Measurements from ENCODE around the gene GRK5.
"Not testable (repeated sequence)": the region's sequence is repeated elsewhere in the genome, so short reads cannot be mapped to it uniquely, and the experiment has no call there.

GRK5 gene

GRCh38 chr10:119235356-119235755, 28.0 kb downstream of the GRK5 start:
- Histone ChIP-seq H3K4me2 (ENCODE audit: low read depth, low read length, poor library complexity, severe bottlenecking) (no peak overlapping the region), H3K27ac (ENCODE audit: low read depth, low read length) (no peak overlapping the region), H3K36me3 (ENCODE audit: low read length) (no peaks in the 10 kb centered on the region), H3K9ac (ENCODE audit: low read length) (no peak overlapping the region), H3K9me3 (ENCODE audit: insufficient read depth, low read length) (no peaks in the 10 kb centered on the region), H3K79me2 (ENCODE audit: insufficient read depth, low read length) (no peaks in the 10 kb centered on the region), H4K20me1 (ENCODE audit: low read depth, low read length) (no peaks in the 10 kb centered on the region), H3K4me3 (ENCODE audit: insufficient read depth, low read length, poor library complexity, severe bottlenecking) (no peak overlapping the region), H3F3A (ENCODE audit: insufficient read depth) (no peaks in the 10 kb centered on the region), H2AFZ (ENCODE audit: low read depth, low read length, severe bottlenecking) (no peak overlapping the region), H3K27me3 (ENCODE audit: low read length) (no peaks in the 10 kb centered on the region), H3K9me2 (replicated peaks; ENCODE audit: insufficient read depth, low read length) (no peaks in the 10 kb centered on the region)
- TF ChIP-seq CTCF (IDR thresholded peaks at IDR 0.05; ENCODE audit: insufficient read depth, low read length, poor library complexity, severe bottlenecking) (no peak), EZH2phosphoT487 (conservative IDR thresholded peaks at IDR 0.05; ENCODE audit: low read length) (no peak)

- Histone ChIP-seq H3K4me2 (ENCODE audit: low read depth, low read length, poor library complexity, severe bottlenecking) (no peak overlapping the region), H3K27ac (ENCODE audit: low read depth, low read length) (no peak overlapping the region)
These were observed 30.5 kb downstream of the GRK5 start for GRCh38 chr10:119237722-119238436.

GRCh38 chr10:119238577-119238976, 31.2 kb downstream of the GRK5 start:
- no peak for TF ChIP-seq EZH2phosphoT487 (conservative IDR thresholded peaks at IDR 0.05; ENCODE audit: low read length)
- TF ChIP-seq CTCF (IDR thresholded peaks at IDR 0.05; ENCODE audit: insufficient read depth, low read length, poor library complexity, severe bottlenecking): no peak

More at GRCh38 chr10:119237722-119238436, 30.5 kb downstream of the GRK5 start:
- TF ChIP-seq CTCF (IDR thresholded peaks at IDR 0.05; ENCODE audit: insufficient read depth, low read length, poor library complexity, severe bottlenecking) (no peak), EZH2phosphoT487 (conservative IDR thresholded peaks at IDR 0.05; ENCODE audit: low read length) (no peak)
- no peak overlapping the region for H3K9ac ChIP-seq (ENCODE audit: low read length)
- H3K4me3 ChIP-seq (ENCODE audit: insufficient read depth, low read length, poor library complexity, severe bottlenecking): no peak overlapping the region
- no peaks in the 10 kb centered on the region for H3K9me2 ChIP-seq (replicated peaks; ENCODE audit: insufficient read depth, low read length)
- no peaks in the 10 kb centered on the region for H3K36me3 ChIP-seq (ENCODE audit: low read length)
- no peaks in the 10 kb centered on the region for H4K20me1 ChIP-seq (ENCODE audit: low read depth, low read length)
- no peaks in the 10 kb centered on the region for H3K79me2 ChIP-seq (ENCODE audit: insufficient read depth, low read length)
- H3K27me3 ChIP-seq (ENCODE audit: low read length): no peaks in the 10 kb centered on the region
- H3F3A ChIP-seq (ENCODE audit: insufficient read depth): no peaks in the 10 kb centered on the region
- no peaks in the 10 kb centered on the region for H3K9me3 ChIP-seq (ENCODE audit: insufficient read depth, low read length)
- H2AFZ ChIP-seq (ENCODE audit: low read depth, low read length, severe bottlenecking): no peak overlapping the region

GRCh38 chr10:119239015-119239414, 31.6 kb downstream of the GRK5 start:
- H3K27ac ChIP-seq (ENCODE audit: low read depth, low read length); H3K9ac ChIP-seq (ENCODE audit: low read length); H3K79me2 ChIP-seq (ENCODE audit: insufficient read depth, low read length): not testable (repeated sequence)

More at GRCh38 chr10:119238577-119238976, 31.2 kb downstream of the GRK5 start:
- H3F3A ChIP-seq (ENCODE audit: insufficient read depth): no peaks in the 10 kb centered on the region
- no peak overlapping the region for H3K4me2 ChIP-seq (ENCODE audit: low read depth, low read length, poor library complexity, severe bottlenecking)
- no peaks in the 10 kb centered on the region for H4K20me1 ChIP-seq (ENCODE audit: low read depth, low read length)
- H2AFZ ChIP-seq (ENCODE audit: low read depth, low read length, severe bottlenecking): no peak overlapping the region
- H3K36me3 ChIP-seq (ENCODE audit: low read length): no peaks in the 10 kb centered on the region
- H3K79me2 ChIP-seq (ENCODE audit: insufficient read depth, low read length): no peaks in the 10 kb centered on the region
- H3K9ac ChIP-seq (ENCODE audit: low read length): no peak overlapping the region
- H3K4me3 ChIP-seq (ENCODE audit: insufficient read depth, low read length, poor library complexity, severe bottlenecking): no peak overlapping the region
- no peaks in the 10 kb centered on the region for H3K9me3 ChIP-seq (ENCODE audit: insufficient read depth, low read length)
- no peaks in the 10 kb centered on the region for H3K9me2 ChIP-seq (replicated peaks; ENCODE audit: insufficient read depth, low read length)
- H3K27ac ChIP-seq (ENCODE audit: low read depth, low read length): no peak overlapping the region
- no peaks in the 10 kb centered on the region for H3K27me3 ChIP-seq (ENCODE audit: low read length)

GRCh38 chr10:119239630-119240029, 32.3 kb downstream of the GRK5 start:
- not testable (repeated sequence) for H3K27me3 ChIP-seq (ENCODE audit: low read length); H3F3A ChIP-seq (ENCODE audit: insufficient read depth); H4K20me1 ChIP-seq (ENCODE audit: low read depth, low read length); H3K4me2 ChIP-seq (ENCODE audit: low read depth, low read length, poor library complexity, severe bottlenecking); H3K79me2 ChIP-seq (ENCODE audit: insufficient read depth, low read length); H3K4me3 ChIP-seq (ENCODE audit: insufficient read depth, low read length, poor library complexity, severe bottlenecking); H2AFZ ChIP-seq (ENCODE audit: low read depth, low read length, severe bottlenecking); H3K9me3 ChIP-seq (ENCODE audit: insufficient read depth, low read length); H3K27ac ChIP-seq (ENCODE audit: low read depth, low read length); H3K9ac ChIP-seq (ENCODE audit: low read length); H3K9me2 ChIP-seq (replicated peaks; ENCODE audit: insufficient read depth, low read length); H3K36me3 ChIP-seq (ENCODE audit: low read length)

More at GRCh38 chr10:119239015-119239414, 31.6 kb downstream of the GRK5 start:
- not testable (repeated sequence) for H4K20me1 ChIP-seq (ENCODE audit: low read depth, low read length); H3K9me3 ChIP-seq (ENCODE audit: insufficient read depth, low read length); H3K4me3 ChIP-seq (ENCODE audit: insufficient read depth, low read length, poor library complexity, severe bottlenecking); H3K4me2 ChIP-seq (ENCODE audit: low read depth, low read length, poor library complexity, severe bottlenecking); H3F3A ChIP-seq (ENCODE audit: insufficient read depth); H2AFZ ChIP-seq (ENCODE audit: low read depth, low read length, severe bottlenecking); H3K9me2 ChIP-seq (replicated peaks; ENCODE audit: insufficient read depth, low read length); H3K27me3 ChIP-seq (ENCODE audit: low read length); H3K36me3 ChIP-seq (ENCODE audit: low read length)
